Endothelial cell of umbilical vein (primary cell): Measurements from ENCODE around the gene USP47. TPM values are rescaled to one million over a fixed set of nuclear protein-coding genes. Genes with fewer than 3 reads are reported as not detected.
A peak's percentile ranks its signal among the peaks of the same experiment; 100 is the strongest.

Source experiments
- BruUV-seq: library from RNA; stranded (reverse); fragments of 400-500 nt; replicated peaks from 2 replicates; lab custom pipeline; 2021; lab: Mats Ljungman, UMichigan
- CTCF ChIA-PET: fragments of 300-600, 350-600 bp; sonication (Branson Sonifier 250); formaldehyde crosslinking; loops from one replicate; lab custom pipeline; 2021; ENCODE audit warnings: antibody characterized with exemption, inconsistent platforms; lab: Charles Lee
- POLR2A ChIA-PET: fragments of 300-600, 350-600 bp; sonication (Branson Sonifier 250); formaldehyde crosslinking; loops from one replicate; lab custom pipeline; 2021; ENCODE audit warnings: antibody characterized with exemption, inconsistent platforms; lab: Charles Lee
- DNase-seq: peaks from one replicate; pipeline ENCODE4 v3.0.0-alpha.2; 2011; ENCODE audit warnings: low read depth, low spot score
- FAIRE-seq: peaks from 2 replicates; lab custom pipeline; 2011; peaks lifted over from hg19 to GRCh38; lab: Jason Lieb, UNC
- H2AFZ ChIP-seq: 2 replicates; pipeline ENCODE4 v1.6.0; 2012; ENCODE audit warnings: low read depth, low read length, control low read depth, inconsistent platforms
- H3K27ac ChIP-seq: 2 replicates; pipeline ENCODE4 v1.5.1; 2011; ENCODE audit warnings: low read depth, mild to moderate bottlenecking, control low read depth, low read length, moderate library complexity; ENCODE audit not compliant: insufficient read depth
- H3K27me3 ChIP-seq, 2 experiments: 2 replicates each; pipeline versions ENCODE4 v1.6.0 to v1.6.1; 2011; ENCODE audit warnings: low read length in 2 of 2, mixed read lengths in 1 of 2; ENCODE audit not compliant: control insufficient read depth in 2 of 2, insufficient read depth in 2 of 2
- H3K36me3 ChIP-seq, 2 experiments: 2 replicates in 1 of 2; 3 replicates in 1 of 2; pipeline ENCODE4 v1.5.1; 2011; ENCODE audit warnings: low read length in 2 of 2, mild to moderate bottlenecking in 1 of 2, moderate library complexity in 1 of 2; ENCODE audit not compliant: control insufficient read depth in 2 of 2, insufficient read depth in 2 of 2; ENCODE audit errors: extremely low read depth in 1 of 2
- H3K4me1 ChIP-seq: 3 replicates; pipeline ENCODE4 v1.5.1; 2011; ENCODE audit warnings: mild to moderate bottlenecking, low read length; ENCODE audit not compliant: control insufficient read depth, insufficient read depth; ENCODE audit errors: extremely low read depth
- H3K4me2 ChIP-seq: 2 replicates; pipeline ENCODE4 v1.6.1; 2011; ENCODE audit warnings: low read length, control low read depth, mixed read lengths; ENCODE audit not compliant: insufficient read depth
- H3K4me3 ChIP-seq, 3 experiments: fragments of 200-600 bp in 1 of 3; sonication (generic), shearing (Covaris generic) in 1 of 3; replicated peaks in 1 of 3; 2 replicates each; pipeline ENCODE4 v1.5.1; 2011 to 2016; ENCODE audit warnings: control low read depth in 3 of 3, low read length in 3 of 3, mild to moderate bottlenecking in 2 of 3, inconsistent platforms in 1 of 3, low read depth in 1 of 3, moderate library complexity in 1 of 3; ENCODE audit not compliant: insufficient read depth in 1 of 3
- H3K79me2 ChIP-seq: 2 replicates; pipeline ENCODE4 v1.6.0; 2012; ENCODE audit warnings: low read length, inconsistent platforms; ENCODE audit not compliant: control insufficient read depth, insufficient read depth
- H3K9ac ChIP-seq: replicated peaks from 2 replicates; pipeline ENCODE3; 2011; ENCODE audit warnings: low read length, control low read depth; ENCODE audit not compliant: insufficient read depth; ENCODE audit errors: extremely low read depth
- H3K9me1 ChIP-seq: replicated peaks from 3 replicates; pipeline ENCODE4 v1.6.0; 2011; ENCODE audit warnings: mild to moderate bottlenecking, low read length; ENCODE audit not compliant: control insufficient read depth, insufficient read depth; ENCODE audit errors: extremely low read depth
- H3K9me3 ChIP-seq: replicated peaks from 2 replicates; pipeline ENCODE4 v1.5.1; 2012; ENCODE audit warnings: low read length, inconsistent platforms; ENCODE audit not compliant: control insufficient read depth, insufficient read depth
- H4K20me1 ChIP-seq: replicated peaks from 2 replicates; pipeline ENCODE3; 2011; ENCODE audit warnings: mild to moderate bottlenecking, low read length; ENCODE audit not compliant: control insufficient read depth, insufficient read depth; ENCODE audit errors: extremely low read depth
- CTCF ChIP-seq, 2 donors: IDR thresholded peaks; 1 replicate in 1 of 2; 2 replicates in 1 of 2; pipeline ENCODE4 v1.5.1; 2011; ENCODE audit warnings: low read length in 2 of 2, mild to moderate bottlenecking in 2 of 2, moderate library complexity in 2 of 2, control low read depth in 1 of 2, inconsistent platforms in 1 of 2, low read depth in 1 of 2; ENCODE audit not compliant: insufficient read depth in 1 of 2; ENCODE audit errors: extremely low read depth in 1 of 2
- EZH2 ChIP-seq: IDR thresholded peaks from 2 replicates; pipeline ENCODE4 v1.6.1; 2012; ENCODE audit warnings: borderline replicate concordance, low read depth, mild to moderate bottlenecking, moderate library complexity, low read length, inconsistent platforms; ENCODE audit not compliant: severe bottlenecking
- GATA2 ChIP-seq: IDR thresholded peaks from 2 replicates; pipeline ENCODE4 v1.7.0; 2011; ENCODE audit warnings: low read depth, mild to moderate bottlenecking, moderate library complexity, mixed read lengths, low read length; ENCODE audit not compliant: insufficient read length, insufficient read depth
- JUN ChIP-seq: IDR thresholded peaks from 2 replicates; pipeline ENCODE4 v1.6.1; 2011; ENCODE audit warnings: borderline replicate concordance, low read depth; ENCODE audit not compliant: insufficient read length, insufficient read depth
- POLR2A ChIP-seq: IDR thresholded peaks from 2 replicates; pipeline ENCODE4 v1.6.1; 2012; ENCODE audit warnings: low read depth, mild to moderate bottlenecking, control low read depth, low read length
- POLR2AphosphoS5 ChIP-seq: IDR thresholded peaks from 2 replicates; pipeline ENCODE4 v1.6.1; 2012; ENCODE audit warnings: low read depth, mild to moderate bottlenecking, control low read depth, low read length, moderate library complexity; ENCODE audit not compliant: insufficient read depth
- dilution Hi-C: fragments of 300-500 bp; cut with MboI; formaldehyde crosslinking; loops from one replicate; pipeline ENCODE4 v1.15.0; 2019; ENCODE audit warnings: low sequenced_read_pairs; ENCODE audit not compliant: extremely low pct_ligation_motif_present
- intact Hi-C: fragments of 100-400 bp; cut with micrococcal nuclease; formaldehyde crosslinking; loops from one replicate; pipeline ENCODE4 v1.10.0; 2022
- polyA plus RNA-seq, 4 experiments: library from polyadenylated mRNA; depleted of rRNA in 3 of 4; stranded (reverse) in 3 of 4; unstranded in 1 of 4; fragments of >200 nt; gene quantifications; 2 replicates each; pipeline versions ENCODE4 v1.2.1 to v1.2.3, GENCODE V29; 2011 to 2012; ENCODE audit warnings: missing spikeins in 1 of 4
- total RNA-seq: library from RNA; stranded (reverse); gene quantifications from 2 replicates; pipeline ENCODE4 v1.2.3, GENCODE V29; 2021
- TF ChIP-seq, protein P1 (sequence below): IDR thresholded peaks from 2 replicates; pipeline ENCODE4 v1.6.1; 2011; ENCODE audit not compliant: insufficient read depth, insufficient read length

The USP47 gene
- total and polyA plus RNA-seq, 2 donors (not counting 3 experiments of a cell fraction or from before 2014, with no cell fraction given) = 7.8 to 38.0 TPM

- dilution Hi-C loops = no loop called here
- H3K27me3 ChIP-seq = no peaks in the 10 kb centered on the region
- H3K4me2 ChIP-seq = no peak overlapping the region
- FAIRE-seq (no peak), DNase-seq (no peak)
- no TSS peak for BruUV-seq
- TF ChIP-seq EZH2 (no peak), JUN (no peak), CTCF (IDR thresholded peaks at IDR 0.05; ENCODE audit: extremely low read depth in 1 of 2, insufficient read depth in 1 of 2, low read depth in 1 of 2, low read length in 2 of 2) (peak; percentile 5 to 10), POLR2A (no peak), GATA2 (no peak), POLR2AphosphoS5 (no peak)
- TF ChIP-seq, protein P1, sequence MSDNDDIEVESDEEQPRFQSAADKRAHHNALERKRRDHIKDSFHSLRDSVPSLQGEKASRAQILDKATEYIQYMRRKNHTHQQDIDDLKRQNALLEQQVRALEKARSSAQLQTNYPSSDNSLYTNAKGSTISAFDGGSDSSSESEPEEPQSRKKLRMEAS = no peak
- no peaks in the 10 kb centered on the region for H3K9me3 ChIP-seq
- H3K9me1 ChIP-seq = no peaks in the 10 kb centered on the region
- H3K27ac ChIP-seq = no peak overlapping the region
- CTCF ChIA-PET = interaction anchor here (0.7 to 2.1 kb wide), 4 partner anchors 10 to 77 kb away, joined by 3 to 11 read pairs (median 6); no protein-coding TSS in a partner anchor
- POLR2A ChIA-PET = no interaction called here
- no peaks in the 10 kb centered on the region for H3K4me1 ChIP-seq
- no peaks in the 10 kb centered on the region for H3K36me3 ChIP-seq
- intact Hi-C loops = no loop called here
- no peak overlapping the region for H3K4me3 ChIP-seq
- no peak overlapping the region for H3K9ac ChIP-seq
- H2AFZ ChIP-seq = no peak overlapping the region
- peaks cover 69% of the 10 kb centered on the region for H3K79me2 ChIP-seq
- H4K20me1 ChIP-seq = peaks cover 12% of the 10 kb centered on the region
Observed at GRCh38 chr11:11876458-11876857, 34.7 kb downstream of the USP47 start.
